ENCODE data around the gene ARHGAP44.

Gene ARHGAP44

GRCh38 chr17:13002761-13003453, 213.6 kb downstream of the ARHGAP44 start:
- H4K8ac ChIP-seq (ENCODE audit: low read depth, low read length) = no peak overlapping the region
- no peak overlapping the region for H2BK5ac ChIP-seq (ENCODE audit: low read depth, low read length, poor library complexity)
- no peak overlapping the region for H3K4me2 ChIP-seq (ENCODE audit: low read length)
- H3K23ac ChIP-seq (ENCODE audit: low read length) = no peak overlapping the region
- no peaks in the 10 kb centered on the region for H3K27me3 ChIP-seq (ENCODE audit: insufficient read depth, low read length)
- H3K4me1 ChIP-seq (ENCODE audit: control insufficient read depth in 1 of 2, insufficient read depth in 2 of 2, low read length in 2 of 2) = no peaks in the 10 kb centered on the region
- H3K18ac ChIP-seq (ENCODE audit: low read length) = peak overlapping the region; percentile 17
- no peak overlapping the region for H2BK12ac ChIP-seq (ENCODE audit: low read length)
- H3K9ac ChIP-seq (ENCODE audit: low read length) = no peak overlapping the region
- no peaks in the 10 kb centered on the region for H3K79me1 ChIP-seq (ENCODE audit: low read length)
- no peak overlapping the region for H3K14ac ChIP-seq (ENCODE audit: low read length)
- no peak overlapping the region for H2AK5ac ChIP-seq (ENCODE audit: low read length)
- H3K4me3 ChIP-seq (ENCODE audit: low read depth, low read length) = no peak overlapping the region
- H3K4ac ChIP-seq (ENCODE audit: low read depth, low read length) = no peak overlapping the region
- peaks cover 57 to 68% of the 10 kb centered on the region in 2 experiments for H3K36me3 ChIP-seq (ENCODE audit: control insufficient read depth in 1 of 2, insufficient read depth in 2 of 2, low read length in 2 of 2)
- H3K79me2 ChIP-seq (ENCODE audit: control insufficient read depth, insufficient read depth, low read length, poor library complexity) = no peaks in the 10 kb centered on the region
- no peak overlapping the region for H3K27ac ChIP-seq (ENCODE audit: low read depth, low read length)
- H2AFZ ChIP-seq (ENCODE audit: insufficient read depth, low read length, poor library complexity) = no peak overlapping the region
- no peak overlapping the region for H4K12ac ChIP-seq (ENCODE audit: low read depth, low read length)
- H3K9me3 ChIP-seq (ENCODE audit: insufficient read depth, low read depth, low read length) = no peaks in the 10 kb centered on the region
- H2BK120ac ChIP-seq (ENCODE audit: insufficient read depth, low read length, poor library complexity) = no peak overlapping the region
- H4K91ac ChIP-seq (ENCODE audit: low read depth, low read length) = no peak overlapping the region
- WGBS (ENCODE audit: extremely low coverage, insufficient coverage, insufficient read length) = no CpG with 5 or more reads among the region's 15 CpGs
- peak; percentile 70 to 90 for DNase-seq

- Histone ChIP-seq H2BK5ac (ENCODE audit: low read depth, low read length, poor library complexity) (no peak overlapping the region), H4K8ac (ENCODE audit: low read depth, low read length) (no peak overlapping the region), H3K23ac (ENCODE audit: low read length) (no peak overlapping the region), H2BK120ac (ENCODE audit: insufficient read depth, low read length, poor library complexity) (no peak overlapping the region), H2AFZ (ENCODE audit: insufficient read depth, low read length, poor library complexity) (no peak overlapping the region), H3K14ac (ENCODE audit: low read length) (no peak overlapping the region), H3K4me1 (ENCODE audit: control insufficient read depth in 1 of 2, insufficient read depth in 2 of 2, low read length in 2 of 2) (no peaks in the 10 kb centered on the region), H2BK12ac (ENCODE audit: low read length) (no peak overlapping the region), H3K9me3 (ENCODE audit: insufficient read depth, low read depth, low read length) (no peaks in the 10 kb centered on the region), H3K4ac (ENCODE audit: low read depth, low read length) (no peak overlapping the region), H4K91ac (ENCODE audit: low read depth, low read length) (no peak overlapping the region), H2AK5ac (ENCODE audit: low read length) (no peak overlapping the region), H3K79me2 (ENCODE audit: control insufficient read depth, insufficient read depth, low read length, poor library complexity) (no peaks in the 10 kb centered on the region), H3K9ac (ENCODE audit: low read length) (peak overlapping the region; percentile 15), H3K79me1 (ENCODE audit: low read length) (no peaks in the 10 kb centered on the region), H3K18ac (ENCODE audit: low read length) (no peak overlapping the region), H3K4me3 (ENCODE audit: low read depth, low read length) (no peak overlapping the region), H3K27me3 (ENCODE audit: insufficient read depth, low read length) (no peaks in the 10 kb centered on the region), H3K4me2 (ENCODE audit: low read length) (no peak overlapping the region), H3K36me3 (ENCODE audit: control insufficient read depth in 1 of 2, insufficient read depth in 2 of 2, low read length in 2 of 2) (peaks cover 57 to 67% of the 10 kb centered on the region in 2 experiments), H3K27ac (ENCODE audit: low read depth, low read length) (no peak overlapping the region), H4K12ac (ENCODE audit: low read depth, low read length) (no peak overlapping the region)
- DNase-seq = no peak
- no CpG with 5 or more reads among the region's 9 CpGs for WGBS (ENCODE audit: extremely low coverage, insufficient coverage, insufficient read length)
Observed at GRCh38 chr17:13003454-13003851, 214.2 kb downstream of the ARHGAP44 start.

GRCh38 chr17:13003927-13004326, 214.6 kb downstream of the ARHGAP44 start:
- H3K4me2 ChIP-seq (ENCODE audit: low read length) = no peak overlapping the region
- no peaks in the 10 kb centered on the region for H3K9me3 ChIP-seq (ENCODE audit: insufficient read depth, low read depth, low read length)
- H4K8ac ChIP-seq (ENCODE audit: low read depth, low read length) = no peak overlapping the region
- H3K36me3 ChIP-seq (ENCODE audit: control insufficient read depth in 1 of 2, insufficient read depth in 2 of 2, low read length in 2 of 2) = peaks cover 56 to 66% of the 10 kb centered on the region in 2 experiments
- no peaks in the 10 kb centered on the region for H3K79me2 ChIP-seq (ENCODE audit: control insufficient read depth, insufficient read depth, low read length, poor library complexity)
- no peak for DNase-seq
- no peak overlapping the region for H2AK5ac ChIP-seq (ENCODE audit: low read length)
- H2AFZ ChIP-seq (ENCODE audit: insufficient read depth, low read length, poor library complexity) = no peak overlapping the region
- H3K23ac ChIP-seq (ENCODE audit: low read length) = no peak overlapping the region
- H3K14ac ChIP-seq (ENCODE audit: low read length) = no peak overlapping the region
- H3K9ac ChIP-seq (ENCODE audit: low read length) = no peak overlapping the region
- H3K4me3 ChIP-seq (ENCODE audit: low read depth, low read length) = no peak overlapping the region
- H3K79me1 ChIP-seq (ENCODE audit: low read length) = no peaks in the 10 kb centered on the region
- H4K91ac ChIP-seq (ENCODE audit: low read depth, low read length) = no peak overlapping the region
- WGBS (ENCODE audit: extremely low coverage, insufficient coverage, insufficient read length) = no CpG with 5 or more reads among the region's 6 CpGs
- H3K4ac ChIP-seq (ENCODE audit: low read depth, low read length) = no peak overlapping the region
- no peak overlapping the region for H2BK120ac ChIP-seq (ENCODE audit: insufficient read depth, low read length, poor library complexity)
- no peak overlapping the region for H3K27ac ChIP-seq (ENCODE audit: low read depth, low read length)
- no peak overlapping the region for H2BK12ac ChIP-seq (ENCODE audit: low read length)
- H3K27me3 ChIP-seq (ENCODE audit: insufficient read depth, low read length) = no peaks in the 10 kb centered on the region
- no peak overlapping the region for H3K18ac ChIP-seq (ENCODE audit: low read length)
- no peak overlapping the region for H4K12ac ChIP-seq (ENCODE audit: low read depth, low read length)
- H3K4me1 ChIP-seq (ENCODE audit: control insufficient read depth in 1 of 2, insufficient read depth in 2 of 2, low read length in 2 of 2) = no peaks in the 10 kb centered on the region
- H2BK5ac ChIP-seq (ENCODE audit: low read depth, low read length, poor library complexity) = no peak overlapping the region

- no peak overlapping the region for H3K23ac ChIP-seq (ENCODE audit: low read length)
- H3K4me1 ChIP-seq (ENCODE audit: control insufficient read depth in 1 of 2, insufficient read depth in 2 of 2, low read length in 2 of 2) = no peaks in the 10 kb centered on the region
- no peak overlapping the region for H4K12ac ChIP-seq (ENCODE audit: low read depth, low read length)
- no peaks in the 10 kb centered on the region for H3K79me1 ChIP-seq (ENCODE audit: low read length)
- H3K9ac ChIP-seq (ENCODE audit: low read length) = no peak overlapping the region
- no peak overlapping the region for H3K4ac ChIP-seq (ENCODE audit: low read depth, low read length)
- H3K4me3 ChIP-seq (ENCODE audit: low read depth, low read length) = no peak overlapping the region
- no peak overlapping the region for H2AFZ ChIP-seq (ENCODE audit: insufficient read depth, low read length, poor library complexity)
- no peaks in the 10 kb centered on the region for H3K79me2 ChIP-seq (ENCODE audit: control insufficient read depth, insufficient read depth, low read length, poor library complexity)
- H4K8ac ChIP-seq (ENCODE audit: low read depth, low read length) = no peak overlapping the region
- H2BK120ac ChIP-seq (ENCODE audit: insufficient read depth, low read length, poor library complexity) = no peak overlapping the region
- no peak overlapping the region for H3K4me2 ChIP-seq (ENCODE audit: low read length)
- no peak overlapping the region for H2BK5ac ChIP-seq (ENCODE audit: low read depth, low read length, poor library complexity)
- no peak overlapping the region for H2AK5ac ChIP-seq (ENCODE audit: low read length)
- H4K91ac ChIP-seq (ENCODE audit: low read depth, low read length) = no peak overlapping the region
- DNase-seq = no peak
- H3K27me3 ChIP-seq (ENCODE audit: insufficient read depth, low read length) = no peaks in the 10 kb centered on the region
- H3K27ac ChIP-seq (ENCODE audit: low read depth, low read length) = no peak overlapping the region
- no peak overlapping the region for H3K14ac ChIP-seq (ENCODE audit: low read length)
- peaks cover 52 to 62% of the 10 kb centered on the region in 2 experiments for H3K36me3 ChIP-seq (ENCODE audit: control insufficient read depth in 1 of 2, insufficient read depth in 2 of 2, low read length in 2 of 2)
- H3K18ac ChIP-seq (ENCODE audit: low read length) = no peak overlapping the region
- no CpG with 5 or more reads among the region's 4 CpGs for WGBS (ENCODE audit: extremely low coverage, insufficient coverage, insufficient read length)
- no peaks in the 10 kb centered on the region for H3K9me3 ChIP-seq (ENCODE audit: insufficient read depth, low read depth, low read length)
- no peak overlapping the region for H2BK12ac ChIP-seq (ENCODE audit: low read length)
Observed at GRCh38 chr17:13004336-13004735, 215.0 kb downstream of the ARHGAP44 start.
